Esophagus muscularis mucosa (tissue), 4 donors: ENCODE data around the gene ARHGAP30. TPM values are rescaled to one million over a fixed set of nuclear protein-coding genes. Genes with fewer than 3 reads are reported as not detected.
"Not testable (repeated sequence)": the region's sequence is repeated elsewhere in the genome, so short reads cannot be mapped to it uniquely, and the experiment has no call there.

Experiments used
- DNase-seq: peaks from one replicate; pipeline ENCODE4 v3.0.0-alpha.2; 2017; ENCODE audit errors: extremely low spot score
- H3K27ac ChIP-seq, 4 donors: fragments of 200-600 bp; sonication (generic); replicated peaks in 1 of 4; 1 replicate in 3 of 4; 2 replicates in 1 of 4; pipeline ENCODE4 v1.5.1; 2016 to 2019; ENCODE audit warnings: mild to moderate bottlenecking in 1 of 4
- H3K27me3 ChIP-seq, 4 donors: fragments of 200-600 bp; sonication (generic); one replicate each; pipeline versions ENCODE4 v1.5.1 to v1.6.0; 2016 to 2019
- H3K36me3 ChIP-seq, 4 donors: fragments of 200-600 bp; sonication (generic); one replicate each; pipeline ENCODE4 v1.5.1; 2016 to 2019
- H3K4me1 ChIP-seq, 4 donors: fragments of 200-600 bp; sonication (generic); one replicate each; pipeline ENCODE4 v1.5.1; 2016 to 2019
- H3K4me3 ChIP-seq, 4 donors: fragments of 200-600 bp; sonication (generic); 1 replicate in 2 of 4; 2 replicates in 2 of 4; pipeline ENCODE4 v1.5.1; 2016 to 2019; ENCODE audit warnings: mild to moderate bottlenecking in 4 of 4, moderate library complexity in 1 of 4
- H3K9me3 ChIP-seq, 4 donors: fragments of 200-600 bp; sonication (generic); 1 replicate in 3 of 4; 2 replicates in 1 of 4; pipeline ENCODE4 v1.5.1; 2016 to 2019
- EP300 ChIP-seq: sonication (generic); formaldehyde crosslinking; IDR thresholded peaks from one replicate; pipeline ENCODE4 v1.6.1; 2017; ENCODE audit warnings: antibody characterized with exemption
- POLR2A ChIP-seq: fragments of 450-650 bp; IDR thresholded peaks from one replicate; pipeline ENCODE4 v1.6.1; 2017; ENCODE audit warnings: antibody characterized with exemption, moderate library complexity, mild to moderate bottlenecking, low read depth
- POLR2AphosphoS5 ChIP-seq, 2 donors: sonication (generic); formaldehyde crosslinking; IDR thresholded peaks; one replicate each; pipeline ENCODE4 v1.6.1; 2017; ENCODE audit warnings: antibody characterized with exemption in 2 of 2
- WGBS: methylation state at CpG from one replicate; pipeline ENCODE4 v1.1.5; 2018; 5-methylcytosine and 5-hydroxymethylcytosine counted together
- intact Hi-C: fragments of 100-400 bp; cut with DNase I; formaldehyde crosslinking; loops from one replicate; pipeline ENCODE4 v1.15.1; 2023
- total RNA-seq, 4 donors: library from RNA; depleted of rRNA; stranded (reverse); fragments of >200 nt; gene quantifications; one replicate each; pipeline versions ENCODE4 v1.1.0 to v1.2.1, GENCODE V29; 2016
- TF ChIP-seq, protein P1 (sequence below), 3 experiments: fragments of 200-600 bp in 2 of 3; fragments of 450-650 bp in 1 of 3; sonication (generic) in 2 of 3; IDR thresholded peaks; one replicate each; pipeline ENCODE4 v1.5.1; 2017 to 2019; ENCODE audit warnings: antibody characterized with exemption in 3 of 3, mild to moderate bottlenecking in 2 of 3, moderate library complexity in 1 of 3

The ARHGAP30 gene
- total RNA-seq, 4 donors from 2014 or later: 4.6 to 14.1 (median 6.9) TPM

- Histone ChIP-seq H3K4me1 (peaks cover 3 to 16% (median 10%) of the 10 kb centered on the region in 4 donors), H3K27ac (no peak overlapping the region), H3K27me3 (no peaks in the 10 kb centered on the region), H3K36me3 (peaks cover 0 to 8% (median 0%) of the 10 kb centered on the region in 4 donors), H3K9me3 (no peaks in the 10 kb centered on the region), H3K4me3 (no peak overlapping the region)
- WGBS: 97% methylated on average over 3 of the region's 3 CpGs
- DNase-seq: no peak
- intact Hi-C loops: no loop called here
- TF ChIP-seq POLR2A: no peak
- TF ChIP-seq POLR2AphosphoS5 (IDR thresholded peaks at IDR 0.05): no peak
- TF ChIP-seq EP300: no peak
- TF ChIP-seq, protein P1, sequence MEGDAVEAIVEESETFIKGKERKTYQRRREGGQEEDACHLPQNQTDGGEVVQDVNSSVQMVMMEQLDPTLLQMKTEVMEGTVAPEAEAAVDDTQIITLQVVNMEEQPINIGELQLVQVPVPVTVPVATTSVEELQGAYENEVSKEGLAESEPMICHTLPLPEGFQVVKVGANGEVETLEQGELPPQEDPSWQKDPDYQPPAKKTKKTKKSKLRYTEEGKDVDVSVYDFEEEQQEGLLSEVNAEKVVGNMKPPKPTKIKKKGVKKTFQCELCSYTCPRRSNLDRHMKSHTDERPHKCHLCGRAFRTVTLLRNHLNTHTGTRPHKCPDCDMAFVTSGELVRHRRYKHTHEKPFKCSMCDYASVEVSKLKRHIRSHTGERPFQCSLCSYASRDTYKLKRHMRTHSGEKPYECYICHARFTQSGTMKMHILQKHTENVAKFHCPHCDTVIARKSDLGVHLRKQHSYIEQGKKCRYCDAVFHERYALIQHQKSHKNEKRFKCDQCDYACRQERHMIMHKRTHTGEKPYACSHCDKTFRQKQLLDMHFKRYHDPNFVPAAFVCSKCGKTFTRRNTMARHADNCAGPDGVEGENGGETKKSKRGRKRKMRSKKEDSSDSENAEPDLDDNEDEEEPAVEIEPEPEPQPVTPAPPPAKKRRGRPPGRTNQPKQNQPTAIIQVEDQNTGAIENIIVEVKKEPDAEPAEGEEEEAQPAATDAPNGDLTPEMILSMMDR (IDR thresholded peaks at IDR 0.05): no peak
Measured at GRCh38 chr1:161033751-161034150, 35.9 kb downstream of the ARHGAP30 start.

DNA sequence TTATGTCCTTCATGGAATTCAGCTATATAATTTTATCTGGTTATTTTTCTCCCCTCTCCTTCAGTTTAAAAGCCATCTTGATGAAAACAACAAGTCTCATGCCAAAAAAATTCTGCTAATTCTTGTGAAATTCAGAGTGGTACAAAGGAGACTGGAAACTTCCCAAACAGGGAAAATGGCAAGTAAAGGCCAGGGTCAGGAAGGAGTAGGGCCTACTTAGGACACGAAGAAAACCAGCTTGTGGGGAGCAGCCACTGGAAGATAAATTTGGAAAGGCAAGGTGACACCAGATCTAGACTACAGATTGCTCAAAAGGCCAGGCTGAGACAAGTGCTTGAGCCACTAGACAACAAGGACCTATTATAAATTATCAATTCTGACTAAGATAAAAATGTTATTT is 37.3 kb downstream of the ARHGAP30 start:
- intact Hi-C loops: no loop called here
- Histone ChIP-seq H3K4me3 (no peak overlapping the region), H3K9me3 (no peaks in the 10 kb centered on the region), H3K27me3 (no peaks in the 10 kb centered on the region), H3K27ac (no peak overlapping the region), H3K4me1 (peaks cover 0 to 3% (median 1%) of the 10 kb centered on the region in 4 donors), H3K36me3 (no peaks in the 10 kb centered on the region)
- WGBS: 73% methylated on average over 1 of the region's 1 CpG
- no peak for TF ChIP-seq POLR2A
- no peak for TF ChIP-seq EP300
- TF ChIP-seq, protein P1 (IDR thresholded peaks at IDR 0.05): no peak
- no peak for TF ChIP-seq POLR2AphosphoS5 (IDR thresholded peaks at IDR 0.05)
- DNase-seq: no peak

DNA sequence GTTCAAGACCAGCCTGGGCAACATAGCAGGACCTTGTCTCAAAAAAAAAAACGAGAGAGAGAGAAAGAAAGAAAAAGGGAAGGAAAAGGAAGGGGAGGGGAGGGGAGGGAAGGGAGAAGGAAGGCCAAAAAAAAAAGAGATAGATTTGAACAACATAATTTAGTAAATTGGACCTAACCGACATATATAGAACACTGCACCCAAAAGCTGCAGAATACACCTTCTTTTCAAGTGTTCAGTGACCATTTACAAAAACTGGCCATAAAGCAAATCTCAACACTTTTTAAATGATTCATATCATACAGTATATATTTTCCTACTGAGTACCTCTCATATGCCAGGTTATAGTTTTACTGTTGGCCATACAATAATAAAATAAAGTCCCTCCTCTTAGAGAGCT is 37.8 kb downstream of the ARHGAP30 start:
- no peaks in the 10 kb centered on the region for H3K9me3 ChIP-seq
- H3K4me1 ChIP-seq: peaks cover 0 to 3% (median 0%) of the 10 kb centered on the region in 4 donors
- H3K27ac ChIP-seq: no peak overlapping the region
- H3K36me3 ChIP-seq: no peaks in the 10 kb centered on the region
- H3K4me3 ChIP-seq: no peak overlapping the region
- no peaks in the 10 kb centered on the region for H3K27me3 ChIP-seq
- intact Hi-C loops: no loop called here
- 76% methylated on average over 2 of the region's 2 CpGs for WGBS
- no peak for TF ChIP-seq EP300
- TF ChIP-seq POLR2AphosphoS5 (IDR thresholded peaks at IDR 0.05): no peak
- TF ChIP-seq, protein P1 (IDR thresholded peaks at IDR 0.05): no peak
- no peak for TF ChIP-seq POLR2A
- no peak for DNase-seq

DNA sequence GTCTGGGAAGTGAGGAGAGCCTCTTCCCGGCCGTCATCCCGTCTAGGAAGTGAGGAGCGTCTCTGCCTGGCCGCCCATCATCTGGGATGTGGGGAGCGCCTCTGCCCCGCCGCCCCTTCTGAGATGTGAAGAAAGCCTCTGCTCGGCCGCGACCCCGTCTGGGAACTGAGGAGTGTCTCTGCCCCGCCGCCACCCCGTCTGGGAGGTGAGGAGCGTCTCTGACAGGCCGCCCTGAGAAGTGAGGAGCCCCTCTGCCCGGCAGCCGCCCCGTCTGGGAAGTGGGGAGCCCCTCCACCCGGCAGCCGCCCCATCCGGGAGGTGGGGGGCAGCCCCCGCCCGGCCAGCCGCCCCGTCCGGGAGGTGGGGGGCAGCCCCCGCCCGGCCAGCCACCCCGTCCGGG is 40.2 kb downstream of the ARHGAP30 start:
- H3K4me1 ChIP-seq, H3K27me3 ChIP-seq, H3K36me3 ChIP-seq, DNase-seq, H3K27ac ChIP-seq, H3K9me3 ChIP-seq, H3K4me3 ChIP-seq, intact Hi-C loops: not testable (repeated sequence)
- 94% methylated on average over 8 of the region's 32 CpGs for WGBS

- H3K27me3 ChIP-seq, H3K9me3 ChIP-seq, H3K4me1 ChIP-seq, H3K4me3 ChIP-seq, intact Hi-C loops, H3K27ac ChIP-seq, H3K36me3 ChIP-seq, DNase-seq: not testable (repeated sequence)
- 68% methylated on average over 1 of the region's 1 CpG for WGBS
Measured at GRCh38 chr1:161026954-161027353, 42.7 kb downstream of the ARHGAP30 start.

- WGBS: 93% methylated on average over 12 of the region's 12 CpGs
Measured at GRCh38 chr1:161022432-161022831, 47.3 kb downstream of the ARHGAP30 start.

More at GRCh38 chr1:161022432-161022831, 47.3 kb downstream of the ARHGAP30 start:
- DNase-seq, H3K4me3 ChIP-seq, H3K36me3 ChIP-seq, H3K9me3 ChIP-seq, H3K27ac ChIP-seq, intact Hi-C loops: not testable (repeated sequence)
- Histone ChIP-seq H3K27me3 (peaks cover 0 to 44% (median 11%) of the 10 kb centered on the region in 4 donors), H3K4me1 (peaks cover 13 to 21% (median 18%) of the 10 kb centered on the region in 4 donors)
